WTC11 (cell line): Measurements from ENCODE around the gene ACKR3. TPM values are rescaled to one million over a fixed set of nuclear protein-coding genes. Genes with fewer than 3 reads are reported as not detected.

ENCODE experiments used
- ATAC-seq: fragments of 200-7000 bp; cut with Tn5 transposase; 2 replicates; pipeline ENCODE4 v1.10.0; 2021; ENCODE audit warnings: mild to moderate bottlenecking, moderate library complexity
- CTCF ChIA-PET: fragments of 300-600 bp; sonication (Branson Sonifier 250); formaldehyde crosslinking; loops from one replicate; lab custom pipeline; 2021; ENCODE audit warnings: antibody characterized with exemption; lab: Charles Lee
- POLR2A ChIA-PET: fragments of 350-600 bp; sonication (Branson Sonifier 250); formaldehyde crosslinking; loops from one replicate; lab custom pipeline; 2021; ENCODE audit warnings: antibody characterized with exemption; lab: Charles Lee
- DNase-seq: peaks from one replicate; pipeline ENCODE4 v3.0.0; 2021; ENCODE audit warnings: low spot score
- H3K27ac Mint-ChIP-seq: 2 replicates; pipeline ENCODE4 v1.8.0; 2021; ENCODE audit warnings: mixed read lengths
- H3K27me3 Mint-ChIP-seq: 2 replicates; pipeline ENCODE4 v1.8.0; 2021; ENCODE audit warnings: low read depth, mild to moderate bottlenecking, moderate library complexity, mixed read lengths
- H3K36me3 Mint-ChIP-seq: 2 replicates; pipeline ENCODE4 v1.8.0; 2021; ENCODE audit warnings: mixed read lengths
- H3K4me1 Mint-ChIP-seq: 2 replicates; pipeline ENCODE4 v1.8.0; 2022; ENCODE audit warnings: mixed read lengths
- H3K4me3 Mint-ChIP-seq: 2 replicates; pipeline ENCODE4 v1.8.0; 2021; ENCODE audit warnings: mild to moderate bottlenecking, moderate library complexity, mixed read lengths
- H3K9me3 Mint-ChIP-seq: 2 replicates; pipeline ENCODE4 v1.8.0; 2021; ENCODE audit warnings: mixed read lengths
- CREM ChIP-seq: sonication (generic); formaldehyde crosslinking; IDR thresholded peaks from 2 replicates; pipeline ENCODE4 v1.8.1; 2022; ENCODE audit warnings: mild to moderate bottlenecking, missing genetic modification reagents, moderate library complexity
- E2F1 ChIP-seq: sonication (generic); formaldehyde crosslinking; IDR thresholded peaks from 2 replicates; pipeline ENCODE4 v1.8.0; 2022; ENCODE audit warnings: mild to moderate bottlenecking, missing genetic modification reagents
- FOXK1 ChIP-seq: sonication (generic); formaldehyde crosslinking; IDR thresholded peaks from 2 replicates; pipeline ENCODE4 v1.8.0; 2022; ENCODE audit warnings: mild to moderate bottlenecking, moderate library complexity, missing genetic modification reagents
- GTF2I ChIP-seq: fragments of 250-450 bp; sonication (Bioruptor Pico); conservative IDR thresholded peaks from 2 replicates; pipeline ENCODE4 v1.4.0; 2021; ENCODE audit warnings: mild to moderate bottlenecking
- HMGA2 ChIP-seq: fragments of 250-450 bp; sonication (Bioruptor Pico); IDR thresholded peaks from 2 replicates; pipeline ENCODE4 v1.4.0; 2021; ENCODE audit warnings: mild to moderate bottlenecking, moderate library complexity
- NFE2L1 ChIP-seq: sonication (generic); formaldehyde crosslinking; IDR thresholded peaks from 2 replicates; pipeline ENCODE4 v1.8.1; 2023; ENCODE audit warnings: missing genetic modification reagents
- SMAD4 ChIP-seq: sonication (generic); formaldehyde crosslinking; IDR thresholded peaks from 2 replicates; pipeline ENCODE4 v1.8.0; 2022; ENCODE audit warnings: mild to moderate bottlenecking, missing genetic modification reagents
- SOX15 ChIP-seq: fragments of 250-450 bp; sonication (Bioruptor Pico); IDR thresholded peaks from 2 replicates; pipeline ENCODE4 v1.9.0; 2021; ENCODE audit warnings: mild to moderate bottlenecking
- SP1 ChIP-seq: sonication (generic); formaldehyde crosslinking; conservative IDR thresholded peaks from 2 replicates; pipeline ENCODE4 v1.8.1; 2022; ENCODE audit warnings: missing genetic modification reagents
- STAT6 ChIP-seq: sonication (generic); formaldehyde crosslinking; conservative IDR thresholded peaks from 2 replicates; pipeline ENCODE4 v1.8.1; 2023; ENCODE audit warnings: mild to moderate bottlenecking, low read depth, missing genetic modification reagents, moderate library complexity
- ZBTB21 ChIP-seq: sonication (generic); formaldehyde crosslinking; IDR thresholded peaks from 2 replicates; pipeline ENCODE4 v1.8.1; 2023; ENCODE audit warnings: mild to moderate bottlenecking, missing genetic modification reagents, borderline replicate concordance
- total RNA-seq: library from RNA; stranded (reverse); gene quantifications from 3 replicates; pipeline ENCODE4 v1.2.3, GENCODE V29; 2021
- TF ChIP-seq, protein P1 (sequence below): fragments of 250-450 bp; sonication (Bioruptor Pico); IDR thresholded peaks from 2 replicates; pipeline ENCODE4 v1.9.0; 2021; ENCODE audit warnings: mild to moderate bottlenecking, borderline replicate concordance
- TF ChIP-seq, protein P2 (sequence below): sonication (generic); formaldehyde crosslinking; IDR thresholded peaks from 2 replicates; pipeline ENCODE4 v1.8.0; 2022; ENCODE audit warnings: mild to moderate bottlenecking, missing genetic modification reagents
- TF ChIP-seq, protein P3 (sequence below): fragments of 250-450 bp; sonication (Bioruptor Pico); IDR thresholded peaks from 2 replicates; pipeline ENCODE4 v2.1.2; 2022; ENCODE audit warnings: mild to moderate bottlenecking, moderate library complexity
- TF ChIP-seq, protein P4 (sequence below): sonication (generic); formaldehyde crosslinking; IDR thresholded peaks from 2 replicates; pipeline ENCODE4 v1.8.1; 2022; ENCODE audit warnings: low read depth, missing genetic modification reagents, borderline replicate concordance
- TF ChIP-seq, protein P5 (sequence below): sonication (generic); formaldehyde crosslinking; IDR thresholded peaks from 2 replicates; pipeline ENCODE4 v1.8.1; 2023; ENCODE audit warnings: mild to moderate bottlenecking, missing genetic modification reagents

ACKR3 gene
- total RNA-seq, 1 experiment from 2014 or later, result 1.3 TPM

DNA sequence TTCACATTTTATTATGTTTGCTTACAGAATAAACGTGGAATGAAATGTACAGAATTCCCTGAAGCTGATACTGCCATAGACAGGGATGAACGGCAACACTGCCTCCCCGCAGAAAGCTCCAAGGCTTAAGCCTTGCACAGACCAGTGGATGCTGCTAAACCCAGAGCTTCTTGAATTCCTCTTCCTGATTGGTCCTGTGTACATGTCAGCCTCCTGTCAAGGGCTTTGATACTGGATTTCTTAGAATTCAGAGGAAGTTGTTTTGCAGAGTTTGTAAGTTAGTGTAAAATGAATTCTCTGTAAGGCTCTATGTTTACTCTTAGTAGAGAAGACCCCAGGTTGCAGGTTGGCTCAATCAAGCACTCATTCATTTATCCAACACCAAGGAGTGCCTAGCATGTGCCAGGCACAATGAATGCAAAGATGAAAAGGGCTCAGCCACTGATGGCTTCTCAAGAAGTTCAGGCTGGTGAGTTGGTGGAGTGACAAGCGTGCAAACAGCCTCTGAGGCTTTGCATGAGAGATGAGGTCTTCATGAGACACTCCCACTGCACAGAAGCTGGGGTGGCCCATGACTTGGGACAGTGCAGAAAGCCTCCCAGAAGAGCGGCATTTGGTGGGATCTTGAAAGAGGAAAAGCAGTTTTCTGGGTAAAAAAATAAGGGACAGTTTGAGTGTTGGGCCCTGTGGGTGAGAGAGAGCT, 50.4 kb downstream of the ACKR3 start:
- H3K36me3 Mint-ChIP-seq, result no peaks in the 10 kb centered on the region
- H3K9me3 Mint-ChIP-seq, result no peaks in the 10 kb centered on the region; the same call in 1 of the 2 replicates
- TF ChIP-seq, protein P1, sequence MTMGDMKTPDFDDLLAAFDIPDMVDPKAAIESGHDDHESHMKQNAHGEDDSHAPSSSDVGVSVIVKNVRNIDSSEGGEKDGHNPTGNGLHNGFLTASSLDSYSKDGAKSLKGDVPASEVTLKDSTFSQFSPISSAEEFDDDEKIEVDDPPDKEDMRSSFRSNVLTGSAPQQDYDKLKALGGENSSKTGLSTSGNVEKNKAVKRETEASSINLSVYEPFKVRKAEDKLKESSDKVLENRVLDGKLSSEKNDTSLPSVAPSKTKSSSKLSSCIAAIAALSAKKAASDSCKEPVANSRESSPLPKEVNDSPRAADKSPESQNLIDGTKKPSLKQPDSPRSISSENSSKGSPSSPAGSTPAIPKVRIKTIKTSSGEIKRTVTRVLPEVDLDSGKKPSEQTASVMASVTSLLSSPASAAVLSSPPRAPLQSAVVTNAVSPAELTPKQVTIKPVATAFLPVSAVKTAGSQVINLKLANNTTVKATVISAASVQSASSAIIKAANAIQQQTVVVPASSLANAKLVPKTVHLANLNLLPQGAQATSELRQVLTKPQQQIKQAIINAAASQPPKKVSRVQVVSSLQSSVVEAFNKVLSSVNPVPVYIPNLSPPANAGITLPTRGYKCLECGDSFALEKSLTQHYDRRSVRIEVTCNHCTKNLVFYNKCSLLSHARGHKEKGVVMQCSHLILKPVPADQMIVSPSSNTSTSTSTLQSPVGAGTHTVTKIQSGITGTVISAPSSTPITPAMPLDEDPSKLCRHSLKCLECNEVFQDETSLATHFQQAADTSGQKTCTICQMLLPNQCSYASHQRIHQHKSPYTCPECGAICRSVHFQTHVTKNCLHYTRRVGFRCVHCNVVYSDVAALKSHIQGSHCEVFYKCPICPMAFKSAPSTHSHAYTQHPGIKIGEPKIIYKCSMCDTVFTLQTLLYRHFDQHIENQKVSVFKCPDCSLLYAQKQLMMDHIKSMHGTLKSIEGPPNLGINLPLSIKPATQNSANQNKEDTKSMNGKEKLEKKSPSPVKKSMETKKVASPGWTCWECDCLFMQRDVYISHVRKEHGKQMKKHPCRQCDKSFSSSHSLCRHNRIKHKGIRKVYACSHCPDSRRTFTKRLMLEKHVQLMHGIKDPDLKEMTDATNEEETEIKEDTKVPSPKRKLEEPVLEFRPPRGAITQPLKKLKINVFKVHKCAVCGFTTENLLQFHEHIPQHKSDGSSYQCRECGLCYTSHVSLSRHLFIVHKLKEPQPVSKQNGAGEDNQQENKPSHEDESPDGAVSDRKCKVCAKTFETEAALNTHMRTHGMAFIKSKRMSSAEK (CRISPR knock-in tag), result no peak
- TF ChIP-seq NFE2L1 (CRISPR knock-in tag), result no peak
- no peak for TF ChIP-seq E2F1 (CRISPR knock-in tag)
- TF ChIP-seq SMAD4, result no peak
- no peak for TF ChIP-seq SP1 (CRISPR knock-in tag)
- TF ChIP-seq STAT6 (CRISPR knock-in tag), result no peak
- no peak for TF ChIP-seq ZBTB21
- TF ChIP-seq FOXK1 (CRISPR knock-in tag), result no peak
- no peak for TF ChIP-seq CREM
- no peak for TF ChIP-seq HMGA2 (CRISPR knock-in tag)
- TF ChIP-seq GTF2I (CRISPR knock-in tag), result no peak
- TF ChIP-seq, protein P2, sequence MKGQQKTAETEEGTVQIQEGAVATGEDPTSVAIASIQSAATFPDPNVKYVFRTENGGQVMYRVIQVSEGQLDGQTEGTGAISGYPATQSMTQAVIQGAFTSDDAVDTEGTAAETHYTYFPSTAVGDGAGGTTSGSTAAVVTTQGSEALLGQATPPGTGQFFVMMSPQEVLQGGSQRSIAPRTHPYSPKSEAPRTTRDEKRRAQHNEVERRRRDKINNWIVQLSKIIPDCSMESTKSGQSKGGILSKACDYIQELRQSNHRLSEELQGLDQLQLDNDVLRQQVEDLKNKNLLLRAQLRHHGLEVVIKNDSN (CRISPR knock-in tag), result no peak
- TF ChIP-seq, protein P3, sequence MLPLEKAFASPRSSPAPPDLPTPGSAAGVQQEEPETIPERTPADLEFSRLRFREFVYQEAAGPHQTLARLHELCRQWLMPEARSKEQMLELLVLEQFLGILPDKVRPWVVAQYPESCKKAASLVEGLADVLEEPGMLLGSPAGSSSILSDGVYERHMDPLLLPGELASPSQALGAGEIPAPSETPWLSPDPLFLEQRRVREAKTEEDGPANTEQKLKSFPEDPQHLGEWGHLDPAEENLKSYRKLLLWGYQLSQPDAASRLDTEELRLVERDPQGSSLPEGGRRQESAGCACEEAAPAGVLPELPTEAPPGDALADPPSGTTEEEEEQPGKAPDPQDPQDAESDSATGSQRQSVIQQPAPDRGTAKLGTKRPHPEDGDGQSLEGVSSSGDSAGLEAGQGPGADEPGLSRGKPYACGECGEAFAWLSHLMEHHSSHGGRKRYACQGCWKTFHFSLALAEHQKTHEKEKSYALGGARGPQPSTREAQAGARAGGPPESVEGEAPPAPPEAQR (CRISPR knock-in tag), result no peak
- TF ChIP-seq, protein P4, sequence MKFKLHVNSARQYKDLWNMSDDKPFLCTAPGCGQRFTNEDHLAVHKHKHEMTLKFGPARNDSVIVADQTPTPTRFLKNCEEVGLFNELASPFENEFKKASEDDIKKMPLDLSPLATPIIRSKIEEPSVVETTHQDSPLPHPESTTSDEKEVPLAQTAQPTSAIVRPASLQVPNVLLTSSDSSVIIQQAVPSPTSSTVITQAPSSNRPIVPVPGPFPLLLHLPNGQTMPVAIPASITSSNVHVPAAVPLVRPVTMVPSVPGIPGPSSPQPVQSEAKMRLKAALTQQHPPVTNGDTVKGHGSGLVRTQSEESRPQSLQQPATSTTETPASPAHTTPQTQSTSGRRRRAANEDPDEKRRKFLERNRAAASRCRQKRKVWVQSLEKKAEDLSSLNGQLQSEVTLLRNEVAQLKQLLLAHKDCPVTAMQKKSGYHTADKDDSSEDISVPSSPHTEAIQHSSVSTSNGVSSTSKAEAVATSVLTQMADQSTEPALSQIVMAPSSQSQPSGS (CRISPR knock-in tag), result no peak
- TF ChIP-seq, protein P5, sequence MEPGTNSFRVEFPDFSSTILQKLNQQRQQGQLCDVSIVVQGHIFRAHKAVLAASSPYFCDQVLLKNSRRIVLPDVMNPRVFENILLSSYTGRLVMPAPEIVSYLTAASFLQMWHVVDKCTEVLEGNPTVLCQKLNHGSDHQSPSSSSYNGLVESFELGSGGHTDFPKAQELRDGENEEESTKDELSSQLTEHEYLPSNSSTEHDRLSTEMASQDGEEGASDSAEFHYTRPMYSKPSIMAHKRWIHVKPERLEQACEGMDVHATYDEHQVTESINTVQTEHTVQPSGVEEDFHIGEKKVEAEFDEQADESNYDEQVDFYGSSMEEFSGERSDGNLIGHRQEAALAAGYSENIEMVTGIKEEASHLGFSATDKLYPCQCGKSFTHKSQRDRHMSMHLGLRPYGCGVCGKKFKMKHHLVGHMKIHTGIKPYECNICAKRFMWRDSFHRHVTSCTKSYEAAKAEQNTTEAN (CRISPR knock-in tag), result no peak
- no peak for TF ChIP-seq SOX15 (CRISPR knock-in tag)
- peaks cover 3% of the 10 kb centered on the region for H3K27me3 Mint-ChIP-seq
- ChIA-PET CTCF (interaction anchor here (1.3 kb wide), 1 partner anchor 58 kb away, joined by 3 read pairs; no protein-coding TSS in a partner anchor), POLR2A (no interaction called here)
- no peak overlapping the region for H3K27ac Mint-ChIP-seq
- H3K4me3 Mint-ChIP-seq, result no peak overlapping the region
- no peaks in the 10 kb centered on the region for H3K4me1 Mint-ChIP-seq
- ATAC-seq (no peak), DNase-seq (no peak)
